SK-N-SH (cell line): ENCODE results near the gene OSBPL10. TPM values are rescaled to one million over a fixed set of nuclear protein-coding genes. Genes with fewer than 3 reads are reported as not detected.

Source experiments
- CTCF ChIA-PET: fragments of 300-600, 350-600 bp; formaldehyde crosslinking; extraction: SDS; loops from one replicate; lab custom pipeline; 2021; lab: Yijun Ruan, JAX
- POLR2A ChIA-PET: fragments of 350-600 bp; sonication (Branson Sonifier 250); formaldehyde crosslinking; extraction: SDS; loops from one replicate; lab custom pipeline; 2020; ENCODE audit warnings: antibody characterized with exemption, inconsistent platforms; lab: Yijun Ruan, JAX
- DNase-seq: peaks from one replicate; pipeline ENCODE4 v3.0.0; 2012
- H2AFZ ChIP-seq: fragments of 200-600 bp; sonication (generic); 2 replicates; pipeline ENCODE4 v1.8.1; 2016; ENCODE audit warnings: antibody characterized with exemption, mild to moderate bottlenecking, low read depth
- H3F3A ChIP-seq: fragments of 200-600 bp; sonication (generic); replicated peaks from 2 replicates; pipeline ENCODE3; 2016; ENCODE audit warnings: antibody characterized with exemption, mild to moderate bottlenecking; ENCODE audit not compliant: insufficient read depth
- H3K27ac ChIP-seq, 2 experiments: fragments of 200-500 bp in 1 of 2; fragments of 200-600 bp in 1 of 2; sonication (Bioruptor generic) in 1 of 2; sonication (generic), shearing (Covaris generic) in 1 of 2; 2 replicates each; pipeline versions ENCODE4 v1.5.1 to v1.6.1; 2014 to 2016; ENCODE audit warnings: low read depth in 2 of 2, inconsistent platforms in 1 of 2, low read length in 1 of 2, mild to moderate bottlenecking in 1 of 2, mixed read lengths in 1 of 2
- H3K27me3 ChIP-seq: fragments of 200-600 bp; sonication (generic), shearing (Covaris generic); 2 replicates; pipeline ENCODE4 v1.6.1; 2016; ENCODE audit warnings: mixed run types; ENCODE audit not compliant: insufficient read depth
- H3K36me3 ChIP-seq, 2 experiments: fragments of 200-500 bp in 1 of 2; fragments of 200-600 bp in 1 of 2; sonication (Bioruptor generic) in 1 of 2; sonication (generic) in 1 of 2; replicated peaks in 1 of 2; 2 replicates each; pipeline versions ENCODE3 to v1.5.1; 2014 to 2016; ENCODE audit warnings: low read length in 1 of 2, mild to moderate bottlenecking in 1 of 2; ENCODE audit not compliant: insufficient read depth in 2 of 2, control insufficient read depth in 1 of 2
- H3K4me1 ChIP-seq, 2 experiments: fragments of 200-500 bp in 1 of 2; fragments of 200-600 bp in 1 of 2; sonication (Bioruptor generic) in 1 of 2; sonication (generic), shearing (Covaris generic) in 1 of 2; 2 replicates each; pipeline versions ENCODE4 v1.5.1 to v1.6.1; 2014 to 2016; ENCODE audit warnings: low read depth in 1 of 2, low read length in 1 of 2, mixed run types in 1 of 2; ENCODE audit not compliant: insufficient read depth in 2 of 2, control insufficient read depth in 1 of 2
- H3K4me2 ChIP-seq: fragments of 200-600 bp; sonication (generic), shearing (Covaris generic); 2 replicates; pipeline ENCODE4 v1.6.1; 2017; ENCODE audit warnings: mixed run types
- H3K4me3 ChIP-seq, 2 experiments: fragments of 200-500 bp in 1 of 2; fragments of 200-600 bp in 1 of 2; sonication (Bioruptor generic) in 1 of 2; sonication (generic), shearing (Covaris generic) in 1 of 2; 2 replicates each; pipeline versions ENCODE4 v1.5.1 to v1.8.1; 2014 to 2016; ENCODE audit warnings: low read depth in 2 of 2, inconsistent platforms in 1 of 2, low read length in 1 of 2, mild to moderate bottlenecking in 1 of 2, mixed read lengths in 1 of 2, moderate library complexity in 1 of 2
- H3K79me2 ChIP-seq: fragments of 200-600 bp; sonication (generic); 2 replicates; pipeline ENCODE4 v1.8.1; 2017; ENCODE audit warnings: mild to moderate bottlenecking; ENCODE audit not compliant: insufficient read depth
- H3K9ac ChIP-seq: fragments of 200-600 bp; sonication (generic); 2 replicates; pipeline ENCODE4 v1.6.1; 2017; ENCODE audit warnings: mixed run types
- H3K9me2 ChIP-seq: fragments of 200-600 bp; sonication (generic); 2 replicates; pipeline ENCODE4 v1.6.1; 2017; ENCODE audit warnings: mixed run types
- H3K9me3 ChIP-seq: fragments of 200-600 bp; sonication (generic); 2 replicates; pipeline ENCODE4 v1.6.1; 2017; ENCODE audit warnings: mixed run types, mild to moderate bottlenecking, moderate library complexity
- H4K20me1 ChIP-seq: fragments of 200-600 bp; sonication (generic); 2 replicates; pipeline ENCODE4 v1.6.1; 2017; ENCODE audit warnings: mild to moderate bottlenecking, mixed run types; ENCODE audit not compliant: insufficient read depth
- ELF1 ChIP-seq: IDR thresholded peaks from 2 replicates; pipeline ENCODE4 v1.4.0; 2012
- EP300 ChIP-seq, 2 experiments: IDR thresholded peaks; 2 replicates each; pipeline versions ENCODE4 v1.4.0 to v1.6.1; 2012; ENCODE audit warnings: borderline replicate concordance in 1 of 2, low read depth in 1 of 2, low read length in 1 of 2
- FOSL2 ChIP-seq: IDR thresholded peaks from 2 replicates; pipeline ENCODE4 v1.4.0; 2012; ENCODE audit warnings: low read depth, mild to moderate bottlenecking, moderate library complexity, borderline replicate concordance
- JUND ChIP-seq: IDR thresholded peaks from 2 replicates; pipeline ENCODE4 v1.4.0; 2012
- MAX ChIP-seq: IDR thresholded peaks from 2 replicates; pipeline ENCODE4 v1.4.0; 2012; ENCODE audit warnings: low read depth
- NFIC ChIP-seq: IDR thresholded peaks from 2 replicates; pipeline ENCODE4 v1.4.0; 2012; ENCODE audit warnings: borderline replicate concordance
- PBX3 ChIP-seq: IDR thresholded peaks from 2 replicates; pipeline ENCODE4; 2012
- POLR2AphosphoS5 ChIP-seq: IDR thresholded peaks from 2 replicates; pipeline ENCODE4 v1.6.1; 2012; ENCODE audit warnings: low read depth, low read length
- SIN3A ChIP-seq: IDR thresholded peaks from 2 replicates; pipeline ENCODE4 v1.6.1; 2012; ENCODE audit warnings: low read depth, mild to moderate bottlenecking, low read length, moderate library complexity, borderline replicate concordance
- TCF12 ChIP-seq: IDR thresholded peaks from 2 replicates; pipeline ENCODE4 v1.4.0; 2012
- TEAD4 ChIP-seq: IDR thresholded peaks from 2 replicates; pipeline ENCODE4 v1.4.0; 2012; ENCODE audit warnings: mild to moderate bottlenecking, borderline replicate concordance; ENCODE audit not compliant: insufficient read depth
- YY1 ChIP-seq: IDR thresholded peaks from 2 replicates; pipeline ENCODE4 v1.4.0; 2012; ENCODE audit warnings: low read depth, mild to moderate bottlenecking
- ZBTB33 ChIP-seq: IDR thresholded peaks from 2 replicates; pipeline ENCODE4 v1.4.0; 2012; ENCODE audit warnings: low read depth, borderline replicate concordance
- WGBS: methylation state at CpG from one replicate; pipeline ENCODE4 v1.1.6; 2017; ENCODE audit warnings: low lambda C conversion rate; 5-methylcytosine and 5-hydroxymethylcytosine counted together
- polyA plus RNA-seq, 3 experiments: library from polyadenylated mRNA; depleted of rRNA; stranded (reverse); fragments of >200 nt; gene quantifications; 2 replicates each; pipeline ENCODE4 v1.2.3, GENCODE V29; 2012

Gene OSBPL10
- polyA plus RNA-seq, 1 of the 3 experiments (the other 2 are of a cell fraction), result 0.12 TPM

- ChIA-PET POLR2A (no interaction called here), CTCF (interaction anchor here (0.8 to 1.6 kb wide), 4 partner anchors 11 to 994 kb away, joined by 3 read pairs; no protein-coding TSS in a partner anchor)
- no peak overlapping the region for H2AFZ ChIP-seq
- no peaks in the 10 kb centered on the region for H3F3A ChIP-seq
- no peaks in the 10 kb centered on the region for H3K9me3 ChIP-seq
- TF ChIP-seq MAX, result no peak
- TF ChIP-seq NFIC, result no peak
- no peak for TF ChIP-seq POLR2AphosphoS5
- no peak for TF ChIP-seq TEAD4
- TF ChIP-seq FOSL2, result no peak
- TF ChIP-seq ZBTB33, result no peak
- no peak for TF ChIP-seq EP300 (IDR thresholded peaks at IDR 0.05; ENCODE audit: borderline replicate concordance in 1 of 2, low read depth in 1 of 2, low read length in 1 of 2)
- TF ChIP-seq TCF12, result no peak
- TF ChIP-seq PBX3, result no peak
- TF ChIP-seq JUND, result no peak
- no peak overlapping the region for H3K4me3 ChIP-seq
- H4K20me1 ChIP-seq, result no peaks in the 10 kb centered on the region
- H3K27me3 ChIP-seq, result no peaks in the 10 kb centered on the region
- no peaks in the 10 kb centered on the region for H3K4me1 ChIP-seq
- 67% methylated on average over 5 of the region's 5 CpGs for WGBS
- H3K9me2 ChIP-seq, result no peaks in the 10 kb centered on the region
- H3K79me2 ChIP-seq, result no peaks in the 10 kb centered on the region
- DNase-seq, result no peak
- H3K4me2 ChIP-seq, result no peak overlapping the region
- no peaks in the 10 kb centered on the region for H3K36me3 ChIP-seq
- H3K27ac ChIP-seq, result no peak overlapping the region
- H3K9ac ChIP-seq, result no peak overlapping the region
Measured at GRCh38 chr3:31762888-31763351, 218.1 kb downstream of the OSBPL10 start.

GRCh38 chr3:31762097-31762764 is 218.8 kb downstream of the OSBPL10 start:
- WGBS, result 56% methylated on average over 5 of the region's 5 CpGs
- Histone ChIP-seq H3K9me2 (no peaks in the 10 kb centered on the region), H3K4me3 (no peak overlapping the region), H3K79me2 (no peaks in the 10 kb centered on the region), H3K27ac (no peak overlapping the region), H3K27me3 (no peaks in the 10 kb centered on the region), H3K36me3 (no peaks in the 10 kb centered on the region), H3K4me2 (no peak overlapping the region), H4K20me1 (no peaks in the 10 kb centered on the region), H3K9ac (no peak overlapping the region), H3K9me3 (no peaks in the 10 kb centered on the region), H3F3A (no peaks in the 10 kb centered on the region), H2AFZ (no peak overlapping the region), H3K4me1 (no peaks in the 10 kb centered on the region)
- no peak for TF ChIP-seq SIN3A
- TF ChIP-seq ELF1, result no peak
- TF ChIP-seq YY1, result no peak
- TF ChIP-seq MAX, result no peak
- POLR2A ChIA-PET, result no interaction called here
- CTCF ChIA-PET, result interaction anchor here (0.9 to 1.6 kb wide), 3 partner anchors 9 to 211 kb away, joined by 3 read pairs; no protein-coding TSS in a partner anchor
- DNase-seq, result no peak
